Adrenal gland (tissue), 12 donors: Measurements from ENCODE around the gene FAM89B. TPM values are rescaled to one million over a fixed set of nuclear protein-coding genes. Genes with fewer than 3 reads are reported as not detected.

ENCODE experiments used
- DNase-seq, 7 donors: peaks; one replicate each; pipeline ENCODE4 v3.0.0-alpha.2; 2019 to 2020
- H3K27ac ChIP-seq, 5 donors: fragments of 200-600 bp; sonication (generic) in 4 of 5; 1 replicate in 3 of 5; 2 replicates in 2 of 5; pipeline versions ENCODE4 v1.5.1 to v1.8.0; 2016 to 2020; ENCODE audit warnings: mild to moderate bottlenecking in 1 of 5
- H3K27me3 ChIP-seq: fragments of 200-600 bp; 2 replicates; pipeline ENCODE4 v1.8.0; 2021
- H3K36me3 ChIP-seq, 2 donors: fragments of 200-600 bp; replicated peaks in 1 of 2; 1 replicate in 1 of 2; 2 replicates in 1 of 2; pipeline versions ENCODE4 v1.5.1 to v1.8.0; 2018 to 2022
- H3K4me1 ChIP-seq, 2 donors: fragments of 200-600 bp; replicated peaks in 1 of 2; 1 replicate in 1 of 2; 2 replicates in 1 of 2; pipeline versions ENCODE4 v1.5.1 to v1.8.0; 2018 to 2021
- H3K4me3 ChIP-seq, 4 donors: fragments of 200-600 bp; sonication (generic) in 3 of 4; one replicate each; pipeline ENCODE4 v1.5.1; 2016 to 2018
- H3K9me3 ChIP-seq, 3 donors: fragments of 200-600 bp; sonication (generic) in 1 of 3; replicated peaks in 1 of 3; 1 replicate in 2 of 3; 2 replicates in 1 of 3; pipeline versions ENCODE4 v1.5.1 to v1.8.0; 2016 to 2021
- POLR2A ChIP-seq, 2 donors: fragments of 450-650 bp; IDR thresholded peaks; one replicate each; pipeline ENCODE4 v1.6.1; 2017; ENCODE audit warnings: antibody characterized with exemption in 2 of 2, mild to moderate bottlenecking in 2 of 2, moderate library complexity in 1 of 2
- WGBS, 4 donors: extraction: QIAGEN DNeasy Blood & Tissue Kit in 2 of 4; methylation state at CpG; one replicate each; pipeline versions ENCODE4 v1.1.5 to v1.1.7; 2013 to 2017; 5-methylcytosine and 5-hydroxymethylcytosine counted together
- intact Hi-C, 2 donors: fragments of 100-400 bp; cut with DNase I; formaldehyde crosslinking; loops; one replicate each; pipeline versions ENCODE4 v1.14.1 to v1.15.0; 2022 to 2023
- polyA plus RNA-seq, 3 donors: library from polyadenylated mRNA; stranded (reverse); fragments of 200-250 nt in 2 of 3; fragments of 350-450 nt in 1 of 3; fragmentation: Illumina TruSeq in 1 of 3; extraction: RNeasy Lipid Tissue Mini Kit (QIAGEN cat#74804) in 1 of 3; gene quantifications; one replicate each; pipeline ENCODE4 v1.2.3, GENCODE V29; 2013 to 2014
- total RNA-seq, 9 donors: library from RNA; depleted of rRNA in 4 of 9; stranded (reverse); fragments of >200 nt in 4 of 9; fragments of 120-200 nt in 1 of 9; fragmentation: NEBNext Ultra II Directional in 1 of 9; extraction: Animal tissue kit (Norgen Biotek cat#: 25700) in 1 of 9; gene quantifications; one replicate each; pipeline versions ENCODE4 v1.1.0 to v1.2.4, GENCODE V29; 2013 to 2023
- TF ChIP-seq, protein P1 (sequence below), 6 experiments: fragments of 450-650 bp in 4 of 6; fragments of 200-600 bp in 2 of 6; sonication (generic) in 1 of 6; IDR thresholded peaks; 1 replicate in 5 of 6; 2 replicates in 1 of 6; pipeline versions ENCODE4 v1.5.1 to v1.8.0; 2016 to 2021; ENCODE audit warnings: antibody characterized with exemption in 6 of 6, mild to moderate bottlenecking in 2 of 6, moderate library complexity in 1 of 6
- donor health status: healthy with polysubstance abuse.
- donor health status: Bipolar disorder and iron deficiency.
- donor health status: DM: yes; HTN: yes; CAD: no.
- donor health status: DM: no; HTN: no; CAD: no.
- donor health status: DM: no; HTN: no; CAD: no.
- donor health status: DM: yes; HTN: yes; CAD: no.

Gene FAM89B
- total and polyA plus RNA-seq, 12 donors, result 7.0 to 77.1 (median 45.9) TPM

DNA sequence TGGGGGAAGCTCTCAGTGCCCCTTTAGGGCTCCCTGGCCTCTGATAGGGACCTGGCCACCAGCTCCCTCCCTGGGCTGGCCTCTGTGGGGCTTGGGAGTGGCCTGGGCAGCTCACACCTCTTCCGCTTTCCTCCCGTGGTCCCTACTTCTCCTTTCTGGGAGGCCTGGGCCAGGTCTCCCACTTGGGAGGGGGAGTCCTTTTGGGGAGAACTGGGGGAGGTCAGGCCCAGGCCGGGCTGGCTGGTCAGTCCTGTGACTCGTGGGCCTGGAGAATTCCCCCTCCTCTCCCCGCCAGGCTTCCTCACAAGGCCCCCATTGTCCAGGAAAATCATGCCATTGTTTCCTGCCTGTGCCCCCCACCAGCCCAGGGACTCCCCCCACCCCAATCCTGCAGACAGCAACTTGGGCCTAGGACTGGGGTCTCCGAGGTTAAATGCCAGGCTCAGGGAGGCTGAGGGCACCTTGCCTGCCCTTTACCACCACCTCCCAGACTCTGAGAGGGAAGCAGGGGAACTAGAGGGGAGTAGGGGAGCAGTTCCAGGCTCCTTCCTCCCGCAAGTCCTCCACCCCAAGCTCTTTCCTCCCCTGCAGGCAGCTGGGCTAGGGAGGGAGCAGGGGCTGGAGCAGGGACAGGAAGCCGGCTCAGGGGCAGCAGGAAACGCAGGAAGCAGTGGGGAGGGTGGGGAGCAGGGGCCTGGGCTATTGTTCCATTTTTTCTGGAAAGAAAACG lies 38.9 kb downstream of the FAM89B start:
- 47 to 75% (median 60%) methylated on average over 8 to 10 of the region's 10 CpGs for whole genome bisulfite sequencing, 4 donors

DNA sequence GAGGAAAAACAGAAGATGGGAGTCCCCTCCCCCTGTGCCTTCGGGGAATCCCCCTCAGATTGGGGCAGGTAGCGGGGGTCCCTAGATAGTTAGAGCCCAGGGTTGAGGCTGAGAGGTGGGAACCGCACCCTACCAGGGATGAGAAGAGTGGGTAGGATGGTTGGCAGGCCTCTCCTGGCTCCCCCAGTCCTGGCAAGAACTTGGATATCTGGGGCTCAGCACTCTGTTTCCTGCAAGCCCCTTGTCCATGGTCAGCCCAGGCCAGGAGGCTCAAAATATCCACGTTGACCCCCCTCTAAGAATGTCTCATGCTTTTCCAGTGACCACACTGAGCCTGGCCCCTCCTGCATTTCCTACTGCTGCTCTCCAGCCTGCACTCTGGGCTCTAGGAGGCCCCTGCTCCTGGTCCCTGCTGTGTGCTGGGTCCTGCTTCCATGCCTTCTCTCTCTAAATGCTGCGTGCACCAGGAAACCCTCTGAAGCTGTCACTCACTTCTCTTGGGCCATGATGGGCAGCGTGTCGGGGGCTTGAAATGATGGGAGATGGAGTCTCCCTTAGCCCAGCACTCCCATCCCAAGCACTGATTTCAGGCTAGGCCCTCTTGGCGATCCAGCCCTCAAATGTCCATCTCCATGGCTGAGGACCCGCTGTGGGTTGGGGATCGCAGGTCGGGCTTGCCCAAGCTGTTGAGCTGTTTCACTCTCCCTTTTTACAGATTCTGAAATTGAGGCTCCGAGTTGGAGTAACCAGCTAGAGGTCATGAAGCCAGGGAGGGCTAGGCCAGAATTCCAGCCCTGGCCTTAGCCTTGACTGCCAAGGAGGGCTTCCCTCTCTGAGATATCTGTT lies 39.6 kb downstream of the FAM89B start:
- no peak for TF ChIP-seq POLR2A (IDR thresholded peaks at IDR 0.05)
- TF ChIP-seq, protein P1, sequence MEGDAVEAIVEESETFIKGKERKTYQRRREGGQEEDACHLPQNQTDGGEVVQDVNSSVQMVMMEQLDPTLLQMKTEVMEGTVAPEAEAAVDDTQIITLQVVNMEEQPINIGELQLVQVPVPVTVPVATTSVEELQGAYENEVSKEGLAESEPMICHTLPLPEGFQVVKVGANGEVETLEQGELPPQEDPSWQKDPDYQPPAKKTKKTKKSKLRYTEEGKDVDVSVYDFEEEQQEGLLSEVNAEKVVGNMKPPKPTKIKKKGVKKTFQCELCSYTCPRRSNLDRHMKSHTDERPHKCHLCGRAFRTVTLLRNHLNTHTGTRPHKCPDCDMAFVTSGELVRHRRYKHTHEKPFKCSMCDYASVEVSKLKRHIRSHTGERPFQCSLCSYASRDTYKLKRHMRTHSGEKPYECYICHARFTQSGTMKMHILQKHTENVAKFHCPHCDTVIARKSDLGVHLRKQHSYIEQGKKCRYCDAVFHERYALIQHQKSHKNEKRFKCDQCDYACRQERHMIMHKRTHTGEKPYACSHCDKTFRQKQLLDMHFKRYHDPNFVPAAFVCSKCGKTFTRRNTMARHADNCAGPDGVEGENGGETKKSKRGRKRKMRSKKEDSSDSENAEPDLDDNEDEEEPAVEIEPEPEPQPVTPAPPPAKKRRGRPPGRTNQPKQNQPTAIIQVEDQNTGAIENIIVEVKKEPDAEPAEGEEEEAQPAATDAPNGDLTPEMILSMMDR (IDR thresholded peaks at IDR 0.05), result no peak
- no peaks in the 10 kb centered on the region for H3K9me3 ChIP-seq
- intact Hi-C loops, result loop anchor here in 1 of 2 donors (5.0 kb wide), 1 partner anchor 40 kb away; the partner anchor contains the start of genes FAM89B and ZNRD2
- H3K27ac ChIP-seq, result peak overlapping the region in 4 of 5 donors; percentile 21 to 93 (median 86)
- 61 to 72% (median 64%) methylated on average over 7 to 12 of the region's 12 CpGs for WGBS, 4 donors
- DNase-seq, result no peak
- peak overlapping the region in 1 of 4 donors; percentile 90 for H3K4me3 ChIP-seq
- H3K4me1 ChIP-seq, result peaks cover 26 to 58% of the 10 kb centered on the region in 2 donors
- peaks cover 0 to 22% of the 10 kb centered on the region in 2 donors for H3K36me3 ChIP-seq
- H3K27me3 ChIP-seq, result no peaks in the 10 kb centered on the region

More for the DNA sequence above, 38.9 kb downstream of the FAM89B start:
- H3K9me3 ChIP-seq, result no peaks in the 10 kb centered on the region
- intact Hi-C loops, result loop anchor here in 1 of 2 donors (5.0 kb wide), 1 partner anchor 39 kb away; the partner anchor contains the start of genes FAM89B and ZNRD2
- H3K4me1 ChIP-seq, result peaks cover 25 to 56% of the 10 kb centered on the region in 2 donors
- TF ChIP-seq, protein P1 (IDR thresholded peaks at IDR 0.05), result no peak
- no peak for TF ChIP-seq POLR2A (IDR thresholded peaks at IDR 0.05)
- H3K27ac ChIP-seq, result peak overlapping the region in 4 of 5 donors; percentile 21 to 93 (median 62)
- peak in 3 of 7 donors; percentile 37 to 56 (median 56) for DNase-seq
- H3K4me3 ChIP-seq, result peak overlapping the region in 1 of 4 donors; percentile 90
- no peaks in the 10 kb centered on the region for H3K27me3 ChIP-seq
- H3K36me3 ChIP-seq, result peaks cover 0 to 27% of the 10 kb centered on the region in 2 donors

DNA sequence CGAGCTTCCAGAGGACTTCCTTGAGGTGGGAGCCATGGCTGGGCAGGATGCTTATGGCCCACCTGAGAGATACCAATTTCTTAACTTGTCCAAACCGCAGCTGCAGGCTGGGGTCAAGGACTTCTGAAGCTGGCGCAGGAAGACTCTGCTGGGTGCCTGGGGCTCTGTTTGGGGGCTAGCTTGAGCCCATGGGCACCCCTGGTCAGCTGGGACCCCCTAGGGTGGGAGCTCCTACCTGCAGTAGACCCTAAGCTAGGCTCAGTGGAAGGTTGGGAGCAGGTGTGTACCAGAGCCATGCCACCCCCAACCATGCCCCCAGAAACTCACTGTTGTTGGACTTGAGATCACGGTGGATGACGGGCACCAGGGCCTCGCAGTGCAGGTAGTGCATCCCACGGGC lies 40.4 kb downstream of the FAM89B start:
- WGBS, 4 donors, result 44 to 53% (median 51%) methylated on average over 5 to 7 of the region's 7 CpGs
- H3K4me1 ChIP-seq, result peaks cover 21 to 58% of the 10 kb centered on the region in 2 donors
- intact Hi-C loops, result loop anchor here in 1 of 2 donors (5.0 kb wide), 1 partner anchor 40 kb away; the partner anchor contains the start of genes FAM89B and ZNRD2
- peaks cover 0 to 22% of the 10 kb centered on the region in 2 donors for H3K36me3 ChIP-seq
- TF ChIP-seq POLR2A (IDR thresholded peaks at IDR 0.05), result no peak
- TF ChIP-seq, protein P1 (IDR thresholded peaks at IDR 0.05), result no peak
- peak overlapping the region in 3 of 5 donors; percentile 82 to 93 (median 89) for H3K27ac ChIP-seq
- no peak for DNase-seq
- H3K4me3 ChIP-seq, result peak overlapping the region in 2 of 4 donors; percentile 68 to 90
- H3K9me3 ChIP-seq, result no peaks in the 10 kb centered on the region
- H3K27me3 ChIP-seq, result no peaks in the 10 kb centered on the region
